Measurements from ENCODE around the gene ATG4C.
A peak's percentile ranks its signal among the peaks of the same experiment; 100 is the strongest.
"Not testable (repeated sequence)": the region's sequence is repeated elsewhere in the genome, so short reads cannot be mapped to it uniquely, and the experiment has no call there.

The ATG4C gene

DNA sequence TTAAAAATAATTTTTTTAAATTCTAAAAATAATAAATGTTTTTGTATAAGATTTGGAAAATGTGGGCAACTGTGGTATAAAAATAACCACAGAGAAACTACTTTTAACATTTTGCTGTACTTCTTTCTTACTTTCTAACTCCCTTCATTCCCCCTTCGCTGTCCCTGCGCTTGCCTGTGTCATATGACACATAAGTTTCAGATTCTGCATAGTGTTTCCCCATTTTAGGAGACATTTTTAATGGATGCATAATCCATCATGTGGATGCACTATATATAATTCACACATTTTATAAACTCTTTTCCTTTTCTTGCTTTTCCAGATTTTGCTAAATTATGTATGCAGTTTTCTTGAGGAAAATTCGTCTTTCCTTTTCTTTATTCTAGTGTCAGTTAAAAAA, 16.3 kb downstream of the ATG4C start:
- Mint-ChIP-seq H3K36me3 (ENCODE audit: low read depth) (peaks cover 14% of the 10 kb centered on the region), H3K4me1 (ENCODE audit: low read depth) (peaks cover 14% of the 10 kb centered on the region), H3K9me3 (no peaks in the 10 kb centered on the region), H3K27me3 (no peaks in the 10 kb centered on the region), H3K4me3 (no peak overlapping the region), H3K27ac (no peak overlapping the region)
- no peak for DNase-seq

DNA sequence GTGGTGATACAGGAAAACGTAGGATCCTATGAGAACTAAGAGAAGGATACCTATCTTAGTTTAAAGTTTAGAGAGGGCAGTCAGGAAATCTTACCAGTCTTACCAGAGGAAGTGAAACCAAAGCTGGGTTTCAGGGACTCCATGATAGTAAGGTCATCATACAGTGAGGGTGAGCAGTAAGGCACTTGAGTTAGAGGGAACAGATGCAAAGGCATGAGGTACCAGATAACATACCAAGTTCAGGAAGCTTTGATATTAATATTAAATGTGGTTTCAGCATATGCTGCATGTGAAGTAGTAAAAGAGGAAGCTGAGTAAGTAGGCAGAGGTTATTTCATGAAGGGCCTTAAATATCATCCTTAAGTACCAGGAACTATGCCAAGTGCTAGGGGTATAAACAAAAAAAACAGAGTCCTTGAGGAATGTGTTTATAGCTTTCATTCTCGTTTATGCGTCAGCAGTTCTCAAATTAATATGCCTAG, 16.9 kb downstream of the ATG4C start:
- DNase-seq, result no peak
- peaks cover 14% of the 10 kb centered on the region for H3K4me1 Mint-ChIP-seq (ENCODE audit: low read depth)

DNA sequence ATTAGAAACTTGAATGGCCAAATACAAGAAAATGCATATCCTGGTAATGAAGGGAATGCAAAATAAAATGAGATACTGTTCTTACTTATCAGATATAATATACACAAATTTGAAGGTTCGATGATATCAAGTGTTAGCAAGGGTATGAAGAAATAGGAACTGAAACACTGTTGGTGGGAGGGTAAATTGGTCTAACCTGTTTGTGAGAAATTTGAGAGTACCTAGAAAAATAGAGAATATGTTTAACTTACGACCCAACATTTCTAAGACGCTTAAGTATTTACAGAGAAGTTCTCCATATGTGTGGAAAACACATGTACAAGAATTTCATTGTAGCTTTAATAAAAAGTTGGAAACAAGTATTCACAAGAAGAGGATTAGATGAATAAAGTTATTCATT, 25.9 kb downstream of the ATG4C start:
- DNase-seq, result no peak
- peaks cover 70% of the 10 kb centered on the region for H3K36me3 Mint-ChIP-seq (ENCODE audit: low read depth)
- no peaks in the 10 kb centered on the region for H3K9me3 Mint-ChIP-seq
- H3K27ac Mint-ChIP-seq, result no peak overlapping the region
- H3K4me1 Mint-ChIP-seq (ENCODE audit: low read depth), result no peaks in the 10 kb centered on the region
- no peaks in the 10 kb centered on the region for H3K27me3 Mint-ChIP-seq
- no peak overlapping the region for H3K4me3 Mint-ChIP-seq

More for the DNA sequence above, 16.9 kb downstream of the ATG4C start:
- H3K36me3 Mint-ChIP-seq (ENCODE audit: low read depth), result peaks cover 17% of the 10 kb centered on the region
- H3K27me3 Mint-ChIP-seq, result no peaks in the 10 kb centered on the region
- H3K9me3 Mint-ChIP-seq, result no peaks in the 10 kb centered on the region
- no peak overlapping the region for H3K4me3 Mint-ChIP-seq
- peak overlapping the region; percentile 10 for H3K27ac Mint-ChIP-seq

DNA sequence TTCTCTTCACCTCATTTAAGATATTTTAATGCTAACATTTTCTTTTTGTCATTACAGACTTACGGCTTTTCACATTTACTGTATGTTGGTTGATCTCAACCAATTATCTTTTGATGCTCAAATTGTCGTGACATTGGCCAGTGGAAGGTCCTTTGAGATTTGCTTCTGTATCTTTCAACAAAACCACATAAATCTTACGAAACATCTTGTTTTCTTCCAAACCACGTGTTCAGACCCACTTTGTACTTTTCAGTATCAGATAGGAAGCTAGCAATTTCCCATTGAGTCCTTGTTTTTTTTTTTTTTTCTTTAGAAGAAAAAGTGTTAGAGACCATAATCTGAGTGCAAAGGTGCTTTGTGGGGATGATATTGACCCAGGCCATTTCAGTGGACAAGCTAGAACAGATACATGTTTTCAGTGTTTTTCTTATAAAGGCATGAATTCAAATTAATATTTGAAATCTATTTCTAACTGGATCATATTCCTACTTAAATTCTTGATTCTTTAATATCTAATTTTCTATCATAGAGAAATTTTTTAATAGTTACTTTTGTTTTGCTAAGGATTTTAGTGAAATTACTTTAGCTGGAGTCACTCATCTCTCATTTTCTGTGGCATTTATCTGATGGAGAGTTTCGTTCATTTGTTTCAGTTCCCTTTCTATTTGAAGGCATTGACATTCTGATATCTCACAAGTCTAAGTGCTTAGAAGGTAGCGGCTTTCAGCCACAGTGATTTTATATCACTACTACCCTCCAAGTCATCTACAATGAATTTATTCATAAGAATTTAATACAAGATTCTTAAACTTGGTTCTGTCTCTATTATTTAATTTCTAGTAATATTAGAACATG, 26.7 kb downstream of the ATG4C start:
- Mint-ChIP-seq H3K27me3 (no peaks in the 10 kb centered on the region), H3K9me3 (no peaks in the 10 kb centered on the region), H3K4me3 (no peak overlapping the region), H3K4me1 (ENCODE audit: low read depth) (no peaks in the 10 kb centered on the region), H3K36me3 (ENCODE audit: low read depth) (peaks cover 74% of the 10 kb centered on the region), H3K27ac (no peak overlapping the region)
- DNase-seq, result no peak

DNA sequence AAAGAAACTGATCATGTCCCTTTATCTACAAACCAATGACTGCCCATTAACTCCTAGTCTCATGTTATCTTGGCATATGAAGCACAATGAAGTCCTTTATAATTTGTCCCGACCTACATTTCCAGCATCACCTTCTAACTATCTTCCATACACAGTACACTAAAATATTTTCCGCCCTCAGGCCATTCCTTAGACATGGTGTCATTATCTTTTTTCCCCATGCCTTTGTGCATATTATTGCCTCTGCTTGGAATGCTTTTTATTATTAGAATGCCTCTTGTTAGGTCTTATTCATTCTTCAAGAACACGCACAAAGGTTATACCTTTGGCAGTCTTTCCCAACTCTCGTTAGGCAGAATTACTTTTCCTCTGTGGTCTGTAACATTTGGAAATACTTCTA, 39.6 kb downstream of the ATG4C start:
- Mint-ChIP-seq H3K27me3 (no peaks in the 10 kb centered on the region), H3K27ac (no peak overlapping the region), H3K4me3 (no peak overlapping the region), H3K4me1 (ENCODE audit: low read depth) (peaks cover 4% of the 10 kb centered on the region), H3K9me3 (peaks cover 10% of the 10 kb centered on the region), H3K36me3 (ENCODE audit: low read depth) (peaks cover 53% of the 10 kb centered on the region)
- DNase-seq, result no peak

DNA sequence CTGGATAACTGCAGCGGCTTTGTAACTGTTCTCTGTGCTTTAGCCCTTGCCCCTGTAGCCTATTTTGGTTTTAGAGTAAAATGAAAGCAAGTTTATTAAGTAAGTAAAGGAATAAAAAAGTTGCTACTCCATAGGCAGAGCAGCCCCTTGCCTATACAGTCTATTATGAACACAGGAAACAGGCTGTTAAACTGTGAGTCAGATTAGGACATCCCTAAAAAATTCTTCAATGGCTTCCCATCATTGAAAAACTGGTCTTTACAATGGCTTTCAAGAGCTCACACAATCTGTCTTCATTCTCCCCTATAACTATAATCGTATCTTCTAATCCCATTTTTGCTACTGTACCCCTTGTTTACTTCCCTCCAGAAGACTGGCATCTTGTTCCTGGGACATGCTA, 43.0 kb downstream of the ATG4C start:
- peaks cover 4% of the 10 kb centered on the region for H3K4me1 Mint-ChIP-seq (ENCODE audit: low read depth)
- no peak overlapping the region for H3K4me3 Mint-ChIP-seq
- DNase-seq, result no peak
- peaks cover 48% of the 10 kb centered on the region for H3K36me3 Mint-ChIP-seq (ENCODE audit: low read depth)
- H3K27me3 Mint-ChIP-seq, result no peaks in the 10 kb centered on the region
- no peak overlapping the region for H3K27ac Mint-ChIP-seq
- peaks cover 10% of the 10 kb centered on the region for H3K9me3 Mint-ChIP-seq

DNA sequence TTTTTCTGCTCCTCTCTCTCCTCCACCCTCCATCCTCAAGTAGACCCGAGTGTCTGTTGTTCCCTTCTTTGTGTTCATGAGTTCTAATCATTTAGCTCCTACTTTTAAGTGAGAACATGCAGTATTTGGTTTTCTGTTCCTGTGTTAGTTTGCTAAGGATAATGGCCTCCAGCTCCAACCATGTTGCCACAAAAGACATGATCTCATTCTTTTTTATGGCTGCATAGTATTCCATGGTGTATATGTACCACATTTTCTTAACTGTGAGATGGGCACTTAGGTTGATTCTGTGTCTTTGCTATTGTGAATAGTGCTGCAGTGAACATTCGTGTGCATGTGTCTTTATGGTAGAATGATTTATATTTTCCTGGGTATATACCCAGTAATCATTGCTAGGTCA, 43.9 kb downstream of the ATG4C start:
- H3K27me3 Mint-ChIP-seq; DNase-seq; H3K27ac Mint-ChIP-seq; H3K4me1 Mint-ChIP-seq (ENCODE audit: low read depth); H3K4me3 Mint-ChIP-seq; H3K9me3 Mint-ChIP-seq: not testable (repeated sequence)
- peaks cover 48% of the 10 kb centered on the region for H3K36me3 Mint-ChIP-seq (ENCODE audit: low read depth)

DNA sequence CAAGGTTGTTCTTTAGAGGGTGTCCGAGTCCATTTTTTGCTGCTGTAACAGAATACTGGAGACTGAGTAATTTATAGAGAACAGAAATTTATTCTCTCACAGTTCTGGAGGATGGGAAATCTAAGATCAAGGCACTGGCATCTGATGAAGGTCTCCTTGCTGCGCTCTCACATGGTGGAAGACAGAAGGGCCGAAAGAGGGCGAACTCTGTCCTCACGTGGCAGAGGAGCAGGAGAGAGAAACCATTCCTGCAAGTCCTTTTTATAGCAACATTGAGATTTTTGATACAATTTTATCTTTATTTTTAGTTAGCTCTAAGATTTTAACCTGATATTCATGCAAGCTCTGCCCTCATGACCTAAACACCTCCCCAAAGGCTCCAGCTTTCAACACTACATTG, 48.3 kb downstream of the ATG4C start:
- peaks cover 1% of the 10 kb centered on the region for H3K4me1 Mint-ChIP-seq (ENCODE audit: low read depth)

DNA sequence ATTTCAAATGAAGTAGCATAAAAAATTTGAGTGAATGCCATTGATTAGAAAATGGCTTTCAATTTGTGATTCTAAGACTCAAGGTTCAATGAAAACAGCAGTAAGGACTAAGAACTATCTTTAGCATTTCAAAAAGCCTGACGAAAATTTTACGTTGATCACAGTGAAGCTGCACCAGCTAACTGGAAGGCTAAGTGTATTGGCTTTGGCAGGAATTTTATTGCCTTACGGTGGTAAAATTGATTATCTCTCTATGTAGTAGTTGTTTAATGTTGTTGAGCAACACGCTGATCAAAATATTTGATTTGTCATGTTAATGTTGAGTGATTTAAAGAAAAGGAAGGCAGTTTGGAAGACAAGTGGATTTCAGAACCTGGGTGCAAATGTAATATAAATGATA, 49.6 kb downstream of the ATG4C start:
- Mint-ChIP-seq H3K4me1 (ENCODE audit: low read depth) (no peaks in the 10 kb centered on the region), H3K27me3 (no peaks in the 10 kb centered on the region), H3K9me3 (no peaks in the 10 kb centered on the region), H3K4me3 (no peak overlapping the region), H3K27ac (no peak overlapping the region), H3K36me3 (ENCODE audit: low read depth) (peaks cover 38% of the 10 kb centered on the region)
- DNase-seq, result no peak

More for the DNA sequence above, 48.3 kb downstream of the ATG4C start:
- H3K9me3 Mint-ChIP-seq, result peaks cover 6% of the 10 kb centered on the region
- H3K36me3 Mint-ChIP-seq (ENCODE audit: low read depth), result peaks cover 46% of the 10 kb centered on the region
- no peak overlapping the region for H3K27ac Mint-ChIP-seq
- no peak overlapping the region for H3K4me3 Mint-ChIP-seq
- H3K27me3 Mint-ChIP-seq, result no peaks in the 10 kb centered on the region
- no peak for DNase-seq

DNA sequence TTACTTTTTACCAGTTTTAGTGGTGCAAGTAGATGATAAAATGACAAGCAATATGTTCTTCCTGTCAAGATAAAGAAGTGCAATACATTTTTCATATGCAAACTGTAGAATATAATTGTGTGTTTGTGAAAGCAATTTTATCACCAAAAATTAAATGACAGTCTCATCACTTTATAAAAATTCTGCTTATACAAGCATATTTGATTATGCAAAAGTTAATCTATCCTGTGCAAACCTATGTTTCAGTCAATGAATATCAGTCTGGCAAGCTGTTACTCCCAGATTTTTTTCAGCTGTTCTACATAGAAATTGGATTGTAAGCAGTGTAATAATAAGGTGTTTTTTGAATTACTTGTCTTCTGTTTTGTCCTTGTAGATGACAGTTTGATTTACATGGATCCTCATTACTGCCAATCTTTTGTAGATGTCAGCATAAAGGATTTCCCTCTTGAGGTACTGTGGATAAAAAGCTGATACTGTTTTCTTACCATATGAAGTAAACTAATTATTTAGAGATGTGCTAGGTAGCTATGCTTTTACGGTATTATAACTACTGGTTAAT, 50.5 kb downstream of the ATG4C start:
- H3K27ac Mint-ChIP-seq, result no peak overlapping the region
- no peaks in the 10 kb centered on the region for H3K9me3 Mint-ChIP-seq
- peaks cover 36% of the 10 kb centered on the region for H3K36me3 Mint-ChIP-seq (ENCODE audit: low read depth)
- no peaks in the 10 kb centered on the region for H3K27me3 Mint-ChIP-seq
- H3K4me1 Mint-ChIP-seq (ENCODE audit: low read depth), result no peaks in the 10 kb centered on the region
- no peak for DNase-seq
- no peak overlapping the region for H3K4me3 Mint-ChIP-seq

DNA sequence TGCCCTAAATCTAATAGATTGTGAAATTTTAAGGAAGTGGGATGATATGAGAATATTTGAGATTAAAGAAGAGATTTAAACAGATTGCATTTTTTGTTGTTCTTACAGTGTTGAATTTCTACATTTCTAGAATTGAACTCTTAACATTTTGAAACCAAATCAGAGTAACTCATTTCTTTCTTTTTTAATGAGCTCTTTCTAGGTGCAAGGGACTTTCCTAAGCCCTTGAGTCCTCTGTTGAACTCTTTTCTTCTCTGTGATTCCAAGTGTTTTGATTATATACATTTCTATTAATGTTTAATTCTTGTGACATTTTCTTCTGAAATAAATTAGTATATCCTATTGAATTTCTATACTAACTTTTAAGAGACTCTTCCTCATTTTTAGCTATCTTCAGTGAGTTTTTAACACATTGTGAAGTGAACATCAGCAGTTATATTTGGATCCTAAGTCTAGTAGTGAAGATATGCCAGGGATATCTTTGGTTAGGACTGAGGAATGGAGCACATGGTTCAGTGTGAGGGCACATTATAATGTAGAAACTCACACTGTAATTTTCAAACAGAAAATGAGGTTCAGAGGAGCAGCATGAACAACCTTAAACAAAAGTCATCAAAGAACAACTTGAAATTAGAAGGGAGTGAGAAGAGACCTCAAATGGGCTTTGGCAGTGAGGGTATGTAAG, 53.1 kb downstream of the ATG4C start:
- Mint-ChIP-seq H3K27ac (no peak overlapping the region), H3K4me1 (ENCODE audit: low read depth) (no peaks in the 10 kb centered on the region), H3K27me3 (no peaks in the 10 kb centered on the region), H3K9me3 (no peaks in the 10 kb centered on the region), H3K4me3 (no peak overlapping the region), H3K36me3 (ENCODE audit: low read depth) (peaks cover 23% of the 10 kb centered on the region)
- no peak for DNase-seq

DNA sequence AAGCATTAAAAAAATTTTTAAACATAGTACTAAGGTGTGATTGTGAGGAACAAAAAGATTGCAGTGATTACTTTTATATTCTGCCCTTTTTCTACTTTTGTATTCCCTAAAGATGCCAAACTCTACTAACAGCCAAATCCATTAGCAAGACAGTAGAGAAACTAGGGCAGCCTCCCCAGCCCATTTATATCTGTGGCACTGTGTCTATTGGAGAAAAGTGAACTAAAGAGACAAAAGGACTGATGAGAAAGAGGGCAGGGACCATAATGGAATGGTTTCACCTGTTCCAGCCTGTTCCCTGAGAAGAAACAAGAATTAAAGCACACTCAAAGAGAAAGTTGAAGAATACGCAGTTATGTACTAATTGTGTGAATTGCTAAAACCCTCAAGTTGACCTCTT, 56.6 kb downstream of the ATG4C start:
- Mint-ChIP-seq H3K27me3 (no peaks in the 10 kb centered on the region), H3K36me3 (ENCODE audit: low read depth) (peaks cover 8% of the 10 kb centered on the region), H3K27ac (no peak overlapping the region), H3K4me1 (ENCODE audit: low read depth) (no peaks in the 10 kb centered on the region), H3K9me3 (no peaks in the 10 kb centered on the region), H3K4me3 (no peak overlapping the region)
- no peak for DNase-seq

DNA sequence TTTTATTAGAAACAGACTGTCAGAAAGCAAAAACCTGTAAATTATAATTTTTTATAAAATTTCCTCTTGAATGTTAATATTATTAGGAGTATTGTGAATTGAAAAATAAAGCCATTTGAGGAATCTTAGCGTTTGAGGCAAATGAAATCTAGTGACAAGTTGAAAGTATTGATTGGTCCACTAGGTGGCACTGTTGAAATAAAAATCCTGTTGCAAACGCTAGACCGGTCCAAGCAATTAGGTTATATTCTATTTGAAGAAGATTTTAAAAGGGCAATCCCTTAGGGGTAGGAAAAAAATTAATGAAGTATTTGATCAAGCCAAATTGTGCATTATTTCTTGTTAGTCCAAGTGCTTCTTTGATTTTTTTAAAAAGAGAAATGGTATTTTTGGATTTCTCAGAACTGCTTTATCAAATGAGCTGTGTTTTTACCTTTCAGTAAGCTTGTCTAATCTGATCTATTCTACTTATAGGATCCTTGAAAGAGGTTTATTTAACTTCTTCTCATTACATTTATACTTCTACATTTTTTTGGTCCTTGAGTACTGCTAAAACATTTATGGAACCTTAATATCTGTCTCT, 57.7 kb downstream of the ATG4C start:
- Mint-ChIP-seq H3K27ac (no peak overlapping the region), H3K4me1 (ENCODE audit: low read depth) (no peaks in the 10 kb centered on the region), H3K9me3 (no peaks in the 10 kb centered on the region), H3K4me3 (no peak overlapping the region), H3K27me3 (no peaks in the 10 kb centered on the region), H3K36me3 (ENCODE audit: low read depth) (peaks cover 2% of the 10 kb centered on the region)
- DNase-seq, result no peak

DNA sequence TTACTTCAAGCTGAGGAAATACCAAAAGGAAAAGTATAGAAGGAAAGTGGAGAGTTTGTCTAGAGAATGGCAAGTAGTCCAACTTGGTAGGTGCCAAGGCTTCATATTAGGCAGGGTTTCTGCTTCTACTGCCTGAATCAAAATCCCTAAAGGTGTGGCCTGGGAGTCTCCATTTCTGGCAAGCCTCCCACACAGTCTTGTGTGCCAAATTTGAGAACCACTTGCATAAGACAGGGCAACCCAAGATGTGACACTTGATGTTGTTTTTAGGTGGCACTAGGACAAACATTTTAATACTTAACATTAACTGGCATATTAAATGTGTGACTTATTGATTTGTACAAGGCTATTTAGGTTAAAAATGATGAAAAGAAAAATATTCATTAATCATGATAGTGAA, 60.1 kb downstream of the ATG4C start:
- no peaks in the 10 kb centered on the region for H3K27me3 Mint-ChIP-seq
- peaks cover 2% of the 10 kb centered on the region for H3K36me3 Mint-ChIP-seq (ENCODE audit: low read depth)
- H3K4me1 Mint-ChIP-seq (ENCODE audit: low read depth), result no peaks in the 10 kb centered on the region
- H3K9me3 Mint-ChIP-seq, result no peaks in the 10 kb centered on the region
- H3K4me3 Mint-ChIP-seq, result no peak overlapping the region
- no peak overlapping the region for H3K27ac Mint-ChIP-seq
- no peak for DNase-seq

DNA sequence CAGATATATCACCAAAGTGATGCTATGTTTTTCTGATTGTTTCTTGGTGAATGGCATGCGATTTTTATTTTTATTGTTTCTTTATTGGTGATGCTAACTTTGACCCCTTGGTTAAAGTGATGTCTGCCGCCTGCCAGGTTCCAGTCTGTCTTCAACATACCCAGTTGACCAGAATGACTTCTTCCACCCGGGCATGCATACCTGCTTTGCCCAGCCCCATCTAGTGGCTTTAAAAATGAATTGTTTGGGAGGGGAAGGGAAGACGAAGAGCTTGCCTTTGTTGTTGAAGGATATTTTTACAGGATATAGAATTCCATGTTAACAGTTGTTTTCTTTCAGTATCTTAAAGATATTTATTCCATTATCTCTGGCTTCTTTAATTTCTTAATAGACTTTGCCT, 65.1 kb downstream of the ATG4C start:
- Mint-ChIP-seq H3K9me3 (no peaks in the 10 kb centered on the region), H3K36me3 (ENCODE audit: low read depth) (peaks cover 17% of the 10 kb centered on the region), H3K4me1 (ENCODE audit: low read depth) (no peaks in the 10 kb centered on the region), H3K4me3 (no peak overlapping the region), H3K27ac (no peak overlapping the region), H3K27me3 (no peaks in the 10 kb centered on the region)
- no peak for DNase-seq

Data from activated T-cell treated with anti-CD3 and anti-CD28 coated beads, Interleukin-2, amount 50 U/mL, for 24 hours (primary cell).